ENCODE results near the gene AP5S1.
"Not testable (repeated sequence)": the region's sequence is repeated elsewhere in the genome, so short reads cannot be mapped to it uniquely, and the experiment has no call there.

Gene AP5S1

DNA sequence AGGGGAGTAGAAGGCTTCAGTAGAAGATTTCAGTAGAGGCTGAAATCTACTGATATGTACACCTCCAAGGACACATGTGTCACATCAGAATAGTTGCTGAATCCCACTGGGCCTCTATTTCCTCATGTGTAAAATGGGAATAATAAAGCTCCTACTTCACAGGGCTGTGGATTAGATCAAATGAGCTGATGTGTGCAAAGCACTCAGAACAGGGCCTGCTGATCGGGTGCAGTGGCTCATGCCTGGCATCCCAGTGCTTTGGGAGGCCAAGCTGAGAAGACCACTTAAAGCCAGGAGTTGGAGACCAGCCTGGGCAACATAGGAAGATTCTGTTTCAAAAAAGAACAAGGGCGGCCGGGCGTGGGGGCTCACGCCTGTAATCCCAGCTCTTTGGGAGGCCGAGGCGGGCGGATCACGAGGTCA lies 8.1 kb upstream of the AP5S1 start:
- DNase-seq (ENCODE audit: low spot score) = no peak

DNA sequence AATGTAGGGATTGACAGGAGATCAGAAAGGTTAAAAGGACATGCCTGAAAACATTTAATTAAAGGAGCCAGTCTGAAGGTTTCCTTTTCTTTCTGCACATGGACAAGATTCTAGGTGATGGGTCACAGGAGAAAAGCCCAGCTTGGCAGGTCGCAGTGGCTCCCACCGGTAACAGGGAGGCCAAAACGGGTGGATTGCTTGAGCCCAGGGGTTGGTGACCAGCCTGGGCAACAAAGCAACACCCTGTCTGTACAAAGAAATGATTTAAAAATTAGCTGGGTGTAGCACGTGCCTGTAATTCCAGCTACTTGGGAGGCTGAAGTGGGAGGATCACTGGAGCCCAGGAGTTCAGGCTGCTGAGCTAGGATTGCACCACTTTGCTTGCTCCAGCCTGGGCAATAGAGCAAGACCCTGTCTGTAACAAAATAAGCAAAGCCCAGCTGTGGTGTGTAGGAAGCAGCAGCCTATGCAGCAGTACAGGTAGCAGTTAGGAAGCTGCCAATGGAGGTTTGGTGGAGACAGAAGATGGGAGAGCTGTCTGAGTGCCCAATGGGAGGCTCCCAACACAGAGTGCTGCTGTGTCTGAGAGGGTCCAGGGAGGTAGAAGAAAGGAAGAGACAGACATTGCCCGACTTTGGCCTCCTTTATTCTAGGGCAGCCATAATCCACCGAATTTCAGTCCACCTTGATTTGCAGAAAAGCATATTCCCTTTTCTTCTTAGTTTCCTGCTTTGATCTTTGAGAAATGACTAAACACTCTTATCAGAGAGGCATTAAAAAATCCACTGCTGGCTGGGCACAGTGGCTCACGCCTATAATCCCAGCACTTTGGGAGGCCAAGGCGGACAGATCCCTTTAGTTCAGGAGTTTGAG lies 7.1 kb upstream of the AP5S1 start:
- DNase-seq (ENCODE audit: low spot score) = no peak

DNA sequence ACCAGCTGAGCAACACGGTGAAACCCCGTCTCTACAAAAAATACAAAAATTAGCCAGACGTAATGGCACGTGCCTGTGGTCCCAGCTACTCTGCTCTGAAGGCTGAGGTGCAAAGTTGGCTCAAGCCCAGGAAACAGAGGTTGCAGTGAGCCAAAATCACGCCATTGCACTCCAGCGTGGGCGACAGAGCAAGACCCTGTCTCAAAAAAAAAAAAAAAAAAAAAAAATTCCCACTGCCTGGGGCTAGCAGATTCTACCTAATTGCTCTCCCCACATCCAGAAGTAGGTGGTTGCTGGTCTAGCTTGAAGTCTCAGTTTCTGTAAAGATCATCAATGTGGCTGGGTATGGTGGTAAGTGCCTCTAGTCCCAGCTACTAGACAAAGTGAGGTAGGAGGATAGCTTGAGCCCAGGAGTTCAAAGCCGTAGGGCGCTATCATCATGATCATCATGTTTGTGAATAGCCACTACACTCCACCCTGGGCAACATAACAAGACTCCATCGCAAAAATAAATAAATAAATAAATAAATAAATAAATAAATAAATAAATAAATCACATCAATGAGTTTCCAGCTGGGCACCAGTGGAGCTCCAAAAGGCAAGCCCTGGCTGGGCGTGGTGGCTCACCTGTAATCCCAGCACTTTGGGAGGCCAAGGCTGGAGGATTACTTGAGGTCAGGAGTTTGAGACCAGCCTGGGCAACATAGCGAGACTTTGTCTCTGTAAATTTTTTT lies 6.3 kb upstream of the AP5S1 start:
- no peak for DNase-seq (ENCODE audit: low spot score)

- no peak for DNase-seq (ENCODE audit: low spot score)
These were observed 5.3 kb upstream of the AP5S1 start for GRCh38 chr20:3814928-3815495.

DNA sequence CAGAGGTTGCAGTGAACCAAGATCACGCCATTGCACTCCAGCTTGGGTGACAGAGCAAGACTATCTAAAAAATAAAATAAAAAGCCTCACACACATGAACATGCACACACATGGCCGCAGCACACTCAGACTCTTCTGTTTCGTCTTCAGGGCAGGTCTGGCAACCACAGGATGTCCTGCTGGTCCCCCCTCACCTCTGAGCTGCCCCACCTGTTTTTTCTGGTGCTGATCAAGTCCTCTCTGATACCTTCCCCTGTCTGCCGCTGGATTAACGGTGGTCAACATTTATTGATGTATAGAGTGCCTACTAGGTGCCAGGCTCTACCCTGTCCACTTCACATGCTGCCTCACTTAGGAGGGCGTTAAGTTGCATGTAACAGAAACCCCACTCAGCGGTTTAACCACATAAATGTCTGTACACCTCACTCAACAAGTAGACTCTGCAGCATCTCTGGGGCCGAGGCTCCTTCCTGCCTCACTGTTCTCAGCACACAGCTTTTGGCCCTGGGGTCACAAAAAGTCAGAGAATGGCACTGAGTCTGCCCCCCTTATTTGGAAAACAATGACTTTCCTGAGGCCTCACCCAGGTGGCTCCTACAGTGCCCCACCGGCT lies 4.5 kb upstream of the AP5S1 start:
- DNase-seq (ENCODE audit: low spot score) = no peak

DNA sequence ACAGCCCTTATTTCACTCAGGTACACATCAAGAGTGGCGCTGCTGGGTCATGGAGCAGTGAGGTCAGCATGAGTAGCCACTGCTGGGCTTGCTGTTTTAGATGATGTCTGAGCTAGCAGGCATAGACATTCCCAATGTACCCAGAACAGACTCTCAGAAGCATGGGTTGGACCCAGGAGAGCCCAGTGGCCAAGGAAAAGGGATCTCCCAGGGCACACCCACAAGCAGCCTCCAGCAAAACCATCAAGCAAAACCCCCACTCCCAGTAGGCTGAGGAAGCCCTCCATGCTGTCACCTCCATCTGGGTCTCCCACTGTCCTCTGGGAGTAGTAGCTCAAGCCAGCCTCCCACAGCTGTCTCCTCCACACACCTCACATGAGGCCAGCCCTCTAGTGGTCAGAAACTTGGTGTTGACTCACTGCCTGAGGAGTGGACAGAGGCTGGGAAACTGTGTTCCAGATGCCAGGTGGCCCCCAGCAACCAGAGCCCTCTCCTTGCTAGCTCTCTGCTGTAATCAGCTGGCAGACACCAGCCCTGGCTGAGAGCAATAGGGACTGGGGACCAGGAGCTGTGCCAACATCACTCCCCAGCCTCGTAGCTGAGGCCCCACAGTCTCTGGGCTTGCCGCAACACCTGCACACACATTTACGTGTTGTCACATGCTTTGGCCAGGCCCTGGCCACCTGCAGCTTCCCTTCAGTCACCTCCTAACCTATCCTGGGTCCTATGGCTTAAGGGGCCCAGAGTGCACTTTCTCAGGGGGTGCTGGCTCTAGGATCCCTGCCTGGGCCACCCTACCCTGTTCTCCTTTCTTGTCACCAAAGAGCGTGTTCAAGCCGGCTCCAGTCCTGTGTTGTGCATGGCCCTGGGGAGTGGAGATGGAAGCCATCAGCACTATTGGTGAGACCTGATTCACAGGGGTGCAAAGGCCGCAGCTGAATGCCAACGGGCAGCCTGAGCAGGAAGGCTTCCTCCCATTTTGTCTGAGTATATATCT lies 1.9 kb upstream of the AP5S1 start:
- no peak for DNase-seq (ENCODE audit: low spot score)

GRCh38 chr20:3819411-3820047 lies 818 bp upstream of the AP5S1 start:
- DNase-seq (ENCODE audit: low spot score) = no peak

DNA sequence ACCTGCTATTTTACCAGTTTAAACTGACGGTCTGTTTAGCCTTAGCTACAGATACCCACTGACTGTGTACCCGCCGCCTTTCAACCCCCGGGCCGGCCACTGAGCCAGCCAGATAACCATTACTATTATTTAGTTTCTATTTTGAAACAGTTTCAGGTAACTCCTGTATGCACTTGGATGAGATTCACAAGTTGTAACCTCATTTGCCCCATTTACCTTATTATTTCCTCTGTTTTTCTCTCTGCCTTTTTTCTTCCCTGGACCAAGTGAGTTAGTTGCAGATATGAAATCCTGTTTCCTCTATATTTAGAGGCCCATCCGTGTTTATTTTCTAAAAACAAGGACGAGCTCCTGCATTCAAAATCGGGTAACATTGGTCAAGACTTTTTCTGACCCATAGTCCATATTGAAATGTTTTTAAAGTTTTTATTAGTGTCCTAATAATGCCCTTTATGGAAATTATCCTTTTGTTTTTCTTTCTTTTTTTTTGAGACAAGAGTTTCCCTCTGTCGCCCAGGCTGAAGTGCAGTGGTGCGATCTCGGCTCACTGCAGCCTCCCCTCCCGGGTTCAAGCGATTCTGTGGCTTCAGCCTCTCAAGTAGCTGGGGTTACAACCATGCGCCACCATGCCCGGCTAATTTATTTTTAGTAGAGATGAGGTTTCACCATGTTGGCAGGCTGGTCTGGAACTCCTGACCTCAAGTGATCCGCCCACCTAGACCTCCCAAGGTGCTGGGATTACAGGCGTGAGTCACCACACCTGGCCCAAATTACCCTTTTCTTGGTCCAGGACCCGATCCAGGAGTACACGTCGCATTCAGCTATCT lies 767 bp downstream of the AP5S1 start:
- DNase-seq (ENCODE audit: low spot score) = no peak

- DNase-seq (ENCODE audit: low spot score) = no peak
These were observed 1.6 kb downstream of the AP5S1 start for GRCh38 chr20:3821996-3822395.

- no peak for DNase-seq (ENCODE audit: low spot score)
These were observed 3.5 kb downstream of the AP5S1 start for GRCh38 chr20:3823881-3824280.

GRCh38 chr20:3825526-3825925 lies 5.2 kb downstream of the AP5S1 start:
- DNase-seq (ENCODE audit: low spot score) = no peak

- DNase-seq (ENCODE audit: low spot score) = no peak
These were observed 6.1 kb downstream of the AP5S1 start for GRCh38 chr20:3826420-3826819.

GRCh38 chr20:3828798-3829197 lies 8.5 kb downstream of the AP5S1 start:
- DNase-seq (ENCODE audit: low spot score) = no peak

- not testable (repeated sequence) for DNase-seq (ENCODE audit: low spot score)
These were observed 9.5 kb downstream of the AP5S1 start for GRCh38 chr20:3829891-3830290.

DNA sequence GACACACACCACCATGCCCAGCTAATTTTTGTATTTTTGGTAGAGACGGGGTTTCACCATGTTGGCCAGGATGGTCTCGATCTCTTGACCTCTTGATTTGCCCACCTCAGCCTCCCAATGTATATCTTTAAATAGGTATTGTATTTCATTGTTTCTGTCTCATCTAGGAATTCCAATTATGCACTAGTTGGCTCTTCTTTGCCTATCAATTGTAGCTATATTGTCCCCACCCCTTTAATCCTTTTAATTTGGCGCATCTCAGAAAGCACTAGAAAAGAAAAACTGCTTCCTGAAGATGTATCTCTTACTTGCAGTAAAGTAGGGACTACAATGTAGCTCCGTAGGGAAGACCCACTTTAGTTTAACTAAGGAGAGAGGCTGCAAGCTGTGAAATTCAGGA lies 15.8 kb downstream of the AP5S1 start:
- DNase-seq (ENCODE audit: low spot score) = no peak

GRCh38 chr20:3839328-3839727 lies 19.0 kb downstream of the AP5S1 start:
- DNase-seq (ENCODE audit: low spot score) = no peak

DNA sequence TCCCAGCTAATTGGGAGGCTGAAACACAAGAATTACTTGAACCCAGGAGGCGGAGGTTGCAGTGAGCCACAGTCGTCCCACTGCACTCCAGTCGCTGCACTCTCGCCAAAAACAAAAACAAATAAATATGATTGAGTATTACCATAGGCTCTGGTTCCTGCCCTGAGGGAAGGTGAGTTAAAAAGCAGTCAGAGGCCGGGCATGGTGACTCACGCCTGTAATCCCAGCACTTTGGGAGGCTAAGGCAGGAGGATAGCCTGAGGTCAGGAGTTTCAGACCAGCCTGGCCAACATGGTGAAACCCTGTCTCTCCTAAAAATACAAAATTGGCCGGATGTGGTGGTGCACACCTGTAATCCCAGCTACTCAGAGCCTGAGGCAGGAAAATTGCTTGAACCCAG lies 19.9 kb downstream of the AP5S1 start:
- DNase-seq (ENCODE audit: low spot score) = not testable (repeated sequence)

GRCh38 chr20:3842348-3842930 lies 22.1 kb downstream of the AP5S1 start:
- DNase-seq (ENCODE audit: low spot score) = no peak

DNA sequence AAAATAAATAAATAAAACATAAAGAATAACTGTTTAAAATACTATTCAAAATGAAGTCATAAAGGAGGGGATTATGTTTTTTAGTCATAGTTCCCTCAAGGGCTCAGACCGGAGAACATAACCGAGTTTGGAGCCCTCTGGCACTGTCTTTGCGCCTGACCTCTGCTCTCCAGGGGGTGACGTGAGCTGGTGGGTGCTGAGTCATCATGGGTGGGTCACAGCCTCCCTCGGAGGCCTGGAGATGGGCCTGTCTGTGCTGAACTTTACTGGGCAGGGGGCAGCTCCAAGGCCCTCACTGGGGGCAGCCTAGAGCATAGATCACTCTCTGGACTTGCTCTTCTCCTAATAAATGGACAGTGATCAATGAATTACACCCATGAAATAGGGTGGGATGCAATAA lies 23.1 kb downstream of the AP5S1 start:
- no peak for DNase-seq (ENCODE audit: low spot score)
